Stimulated activated CD4-positive, alpha-beta T cell treated with anti-CD3 and anti-CD28 coated beads, Interleukin-2, amount 100 ng/mL, for 4 hours (primary cell): Measurements from ENCODE around the gene PLEKHG1.

Experiments
- DNase-seq: peaks from one replicate; pipeline ENCODE4 v3.0.0-alpha.2; 2020; ENCODE audit warnings: low read depth

The PLEKHG1 gene

GRCh38 chr6:150620244-150620643, 20.6 kb downstream of the PLEKHG1 start:
- DNase-seq = no peak

GRCh38 chr6:150620763-150621162, 21.1 kb downstream of the PLEKHG1 start:
- no peak for DNase-seq

DNA sequence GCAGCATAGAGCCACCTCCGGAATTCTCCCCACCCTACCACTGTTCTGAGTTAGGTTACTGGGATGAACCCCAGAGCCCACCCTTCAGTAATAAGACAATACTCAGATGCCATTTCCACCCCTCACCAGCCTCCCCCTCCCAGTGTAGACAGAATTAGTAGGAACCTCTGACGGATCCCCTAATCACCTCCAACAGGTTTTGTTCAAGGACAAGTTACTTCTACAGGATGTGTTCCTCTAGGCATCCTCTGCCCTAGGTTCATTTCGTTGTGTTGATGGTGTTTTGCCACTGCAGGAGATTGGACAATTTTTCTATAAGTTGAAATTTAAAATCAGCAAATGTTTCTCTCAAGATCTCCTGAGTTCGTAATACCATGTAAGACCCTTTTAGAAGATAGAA, 22.8 kb downstream of the PLEKHG1 start:
- DNase-seq = no peak

GRCh38 chr6:150622941-150623874, 23.5 kb downstream of the PLEKHG1 start:
- no peak for DNase-seq

- DNase-seq = no peak
These were observed 24.5 kb downstream of the PLEKHG1 start for GRCh38 chr6:150624191-150624590.

DNA sequence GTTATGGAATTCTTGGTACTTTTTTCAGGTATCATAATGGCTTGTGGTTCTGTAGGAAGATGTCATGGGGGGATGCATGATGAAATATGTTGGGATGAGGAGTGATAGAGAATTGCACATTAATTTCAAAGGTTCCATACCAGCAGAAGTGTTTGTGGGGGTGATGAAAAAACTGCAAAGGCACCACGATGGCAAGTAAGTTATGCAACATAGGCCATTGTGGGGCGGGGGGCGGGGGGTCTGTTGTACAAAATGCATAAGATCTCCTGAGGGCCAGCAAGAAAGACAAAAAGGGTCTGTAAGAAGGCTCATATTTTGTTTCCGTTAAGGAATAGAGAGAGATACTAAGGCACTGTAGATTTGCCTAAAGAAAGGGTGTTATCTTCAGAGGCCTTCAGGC, 26.2 kb downstream of the PLEKHG1 start:
- DNase-seq = no peak

GRCh38 chr6:150627154-150627553, 27.5 kb downstream of the PLEKHG1 start:
- DNase-seq = no peak

DNA sequence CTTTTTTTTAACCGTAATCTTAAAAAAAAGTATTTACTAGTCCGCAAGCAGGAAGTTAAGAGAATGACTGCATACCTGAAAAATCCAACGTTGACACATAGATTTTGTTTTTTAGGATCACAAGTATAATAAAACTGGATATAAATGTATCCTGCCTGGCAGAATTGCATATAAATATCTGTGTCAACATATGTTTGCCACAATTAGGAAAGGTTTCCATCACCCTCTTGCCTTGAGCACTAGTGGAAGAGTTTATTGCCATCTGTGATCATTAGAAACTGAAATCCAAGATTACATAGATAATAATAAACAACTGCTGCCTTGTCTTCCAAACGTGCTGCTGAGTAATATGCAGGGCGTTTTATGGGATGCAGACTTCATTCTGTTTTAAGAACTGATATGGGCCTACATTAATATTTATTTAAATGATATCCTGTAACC, 27.9 kb downstream of the PLEKHG1 start:
- no peak for DNase-seq

- no peak for DNase-seq
These were observed 29.2 kb downstream of the PLEKHG1 start for GRCh38 chr6:150628908-150629307.

- no peak for DNase-seq
These were observed 31.7 kb downstream of the PLEKHG1 start for GRCh38 chr6:150631283-150631983.

GRCh38 chr6:150631984-150632642, 32.4 kb downstream of the PLEKHG1 start:
- no peak for DNase-seq

GRCh38 chr6:150632785-150633485, 33.2 kb downstream of the PLEKHG1 start:
- no peak for DNase-seq

GRCh38 chr6:150633486-150633834, 33.8 kb downstream of the PLEKHG1 start:
- DNase-seq = no peak

- DNase-seq = no peak
These were observed 34.7 kb downstream of the PLEKHG1 start for GRCh38 chr6:150634176-150634963.

GRCh38 chr6:150634964-150635292, 35.2 kb downstream of the PLEKHG1 start:
- no peak for DNase-seq

DNA sequence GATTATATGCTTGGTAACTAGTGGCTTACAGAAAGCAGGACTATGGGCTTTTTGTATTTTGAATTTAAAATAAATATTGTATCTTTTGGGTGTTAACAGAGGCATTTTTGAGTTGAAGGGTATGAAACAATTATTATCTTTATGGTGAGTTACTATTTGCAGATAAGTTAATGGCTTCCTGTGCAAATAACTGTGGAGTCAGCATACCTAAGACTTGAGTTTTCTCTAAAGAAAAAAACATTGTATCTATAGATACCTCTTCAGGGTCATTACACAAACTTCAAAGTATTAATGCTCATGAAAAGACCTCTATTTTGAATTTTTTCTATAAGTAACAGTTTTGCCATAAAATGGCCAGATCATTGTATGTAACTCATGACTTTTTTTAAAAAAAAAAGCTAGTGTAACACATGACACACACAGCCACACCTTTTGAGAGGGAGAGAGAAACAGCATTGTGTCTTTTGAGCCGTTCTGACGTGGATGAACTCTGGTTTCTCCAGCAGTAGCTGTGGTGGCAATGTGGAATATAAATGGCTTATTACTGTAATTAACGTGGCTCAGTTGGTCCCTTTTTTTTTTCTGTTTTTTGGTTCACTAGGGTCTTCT, 36.3 kb downstream of the PLEKHG1 start:
- no peak for DNase-seq

DNA sequence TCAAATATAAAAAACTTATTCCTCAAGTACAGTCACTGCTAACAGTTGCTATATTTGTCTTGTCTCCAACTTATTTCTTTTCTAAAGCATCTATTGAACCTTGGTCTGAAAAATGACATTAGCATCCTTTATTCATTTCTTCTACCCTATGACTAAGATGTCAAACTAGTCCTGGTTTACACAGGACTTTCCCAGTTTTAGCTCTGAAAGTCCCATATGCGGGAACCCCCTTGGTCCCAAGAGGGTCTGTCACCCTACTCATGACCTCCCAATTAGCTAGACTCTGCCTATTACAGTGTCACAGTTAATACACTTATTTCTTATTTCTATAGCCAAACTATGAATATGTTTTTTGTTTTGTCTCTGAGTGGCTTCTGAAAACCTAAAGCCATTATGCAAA, 37.1 kb downstream of the PLEKHG1 start:
- DNase-seq = no peak

- no peak for DNase-seq
These were observed 37.6 kb downstream of the PLEKHG1 start for GRCh38 chr6:150637266-150637665.

DNA sequence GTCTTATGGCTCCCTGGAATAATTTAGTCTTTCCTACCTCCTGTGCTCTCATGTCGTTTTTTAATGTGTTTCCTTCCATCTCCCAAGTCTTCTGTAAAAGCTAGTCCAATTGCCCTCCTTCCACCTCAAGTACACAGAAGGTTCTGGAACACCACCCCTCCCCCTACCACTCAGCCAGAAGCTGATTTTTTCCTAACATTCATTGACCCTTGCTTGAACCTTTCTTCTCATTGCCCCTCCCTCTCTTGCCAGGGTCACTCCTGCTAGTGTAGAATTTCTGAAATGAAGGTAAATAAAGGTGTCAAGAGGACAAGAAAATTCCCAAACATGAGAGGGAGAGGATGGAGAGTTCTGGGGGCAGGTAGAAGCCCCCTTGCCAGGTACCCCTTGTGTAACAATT, 38.6 kb downstream of the PLEKHG1 start:
- DNase-seq = no peak

GRCh38 chr6:150638765-150639164, 39.1 kb downstream of the PLEKHG1 start:
- DNase-seq = no peak

DNA sequence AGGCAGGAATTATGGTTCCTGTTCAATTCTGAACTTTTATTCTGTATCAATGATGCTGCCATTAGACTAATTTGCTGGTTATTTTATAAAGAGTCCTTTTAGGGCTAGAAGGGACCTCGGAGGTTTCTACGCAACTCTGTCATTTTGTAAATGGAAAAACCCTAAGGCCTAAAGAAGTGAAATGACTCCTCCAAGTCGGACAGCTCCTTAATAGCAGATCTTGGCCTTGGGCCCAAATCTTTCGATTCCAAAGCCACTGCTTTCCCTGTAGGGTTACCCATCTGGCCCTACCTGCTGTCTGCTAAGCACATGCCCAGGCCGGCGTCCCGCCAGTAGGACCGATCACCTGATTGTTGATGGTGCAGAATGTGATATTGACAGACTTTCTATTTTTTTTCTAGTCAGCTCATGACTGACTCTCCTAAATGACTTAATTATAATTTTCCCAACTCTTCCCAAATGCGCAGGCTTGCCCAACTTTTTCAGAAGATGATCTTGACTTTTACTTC, 40.2 kb downstream of the PLEKHG1 start:
- no peak for DNase-seq
